Measurements from ENCODE around the gene MEX3D. TPM values are rescaled to one million over a fixed set of nuclear protein-coding genes. Genes with fewer than 3 reads are reported as not detected.

Gene MEX3D
- total RNA-seq, 4 donors from 2014 or later = 21.4 to 26.6 (median 23.0) TPM

DNA sequence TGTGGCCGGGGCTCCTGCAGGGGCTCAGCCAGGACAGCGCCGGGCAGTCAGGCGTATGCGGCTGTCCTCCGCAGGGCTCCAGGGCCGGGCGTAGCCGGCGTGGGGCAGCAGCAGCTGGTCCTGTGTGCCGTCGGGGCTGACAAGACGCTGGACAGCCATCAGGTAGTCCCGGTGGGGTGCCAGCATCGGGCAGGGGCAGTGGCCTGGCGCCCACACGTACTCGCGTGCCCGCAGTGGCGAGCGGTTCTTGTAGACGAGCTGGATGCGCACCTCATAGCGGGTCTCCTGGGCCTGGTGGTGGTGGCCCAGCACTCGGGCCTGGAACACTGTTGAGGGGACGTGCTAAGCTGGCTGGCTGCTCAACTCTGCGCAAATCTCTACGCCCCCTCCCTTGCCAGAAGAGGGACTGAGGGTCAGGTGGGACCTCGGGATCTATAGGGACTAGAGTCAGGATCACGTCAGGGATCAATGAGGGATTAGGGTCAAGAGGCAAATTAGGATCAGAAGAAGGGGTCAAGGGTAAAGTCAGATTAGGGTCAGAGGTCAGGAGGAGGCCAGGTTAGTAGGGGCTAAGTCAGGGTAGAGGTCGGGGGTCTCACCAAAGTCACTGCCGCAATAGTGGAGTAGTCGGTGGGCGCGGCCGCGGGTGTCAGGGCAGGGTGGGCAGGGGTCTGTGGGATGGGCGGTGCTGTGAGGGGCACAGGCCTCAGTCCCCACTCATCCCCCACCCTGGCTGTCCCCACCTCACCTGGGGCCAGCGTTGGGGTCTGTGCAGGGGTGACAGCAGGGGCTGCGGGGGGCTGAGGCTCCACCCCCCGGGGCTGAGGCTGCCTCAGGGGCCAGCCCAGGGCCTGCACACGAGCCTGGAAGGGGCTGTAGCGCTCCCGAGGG is 61.9 kb downstream of the MEX3D start:
- TF ChIP-seq, protein P1, sequence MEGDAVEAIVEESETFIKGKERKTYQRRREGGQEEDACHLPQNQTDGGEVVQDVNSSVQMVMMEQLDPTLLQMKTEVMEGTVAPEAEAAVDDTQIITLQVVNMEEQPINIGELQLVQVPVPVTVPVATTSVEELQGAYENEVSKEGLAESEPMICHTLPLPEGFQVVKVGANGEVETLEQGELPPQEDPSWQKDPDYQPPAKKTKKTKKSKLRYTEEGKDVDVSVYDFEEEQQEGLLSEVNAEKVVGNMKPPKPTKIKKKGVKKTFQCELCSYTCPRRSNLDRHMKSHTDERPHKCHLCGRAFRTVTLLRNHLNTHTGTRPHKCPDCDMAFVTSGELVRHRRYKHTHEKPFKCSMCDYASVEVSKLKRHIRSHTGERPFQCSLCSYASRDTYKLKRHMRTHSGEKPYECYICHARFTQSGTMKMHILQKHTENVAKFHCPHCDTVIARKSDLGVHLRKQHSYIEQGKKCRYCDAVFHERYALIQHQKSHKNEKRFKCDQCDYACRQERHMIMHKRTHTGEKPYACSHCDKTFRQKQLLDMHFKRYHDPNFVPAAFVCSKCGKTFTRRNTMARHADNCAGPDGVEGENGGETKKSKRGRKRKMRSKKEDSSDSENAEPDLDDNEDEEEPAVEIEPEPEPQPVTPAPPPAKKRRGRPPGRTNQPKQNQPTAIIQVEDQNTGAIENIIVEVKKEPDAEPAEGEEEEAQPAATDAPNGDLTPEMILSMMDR (IDR thresholded peaks at IDR 0.05) = no peak
- TF ChIP-seq POLR2A (IDR thresholded peaks at IDR 0.05) = no peak
- Histone ChIP-seq H3K9me3 (no peaks in the 10 kb centered on the region), H3K36me3 (peaks cover 0 to 16% (median 0%) of the 10 kb centered on the region in 3 donors), H3K27ac (peak overlapping the region in 1 of 4 donors; percentile 89), H3K4me3 (no peak overlapping the region), H3K27me3 (peaks cover 0 to 32% (median 6%) of the 10 kb centered on the region in 4 donors), H3K4me1 (peaks cover 29 to 69% (median 35%) of the 10 kb centered on the region in 3 donors)
- DNase-seq = no peak
- intact Hi-C loops (cut with DNase I) = no loop called here
- WGBS, 2 donors = 88 to 97% methylated on average over 7 to 32 of the region's 45 CpGs

DNA sequence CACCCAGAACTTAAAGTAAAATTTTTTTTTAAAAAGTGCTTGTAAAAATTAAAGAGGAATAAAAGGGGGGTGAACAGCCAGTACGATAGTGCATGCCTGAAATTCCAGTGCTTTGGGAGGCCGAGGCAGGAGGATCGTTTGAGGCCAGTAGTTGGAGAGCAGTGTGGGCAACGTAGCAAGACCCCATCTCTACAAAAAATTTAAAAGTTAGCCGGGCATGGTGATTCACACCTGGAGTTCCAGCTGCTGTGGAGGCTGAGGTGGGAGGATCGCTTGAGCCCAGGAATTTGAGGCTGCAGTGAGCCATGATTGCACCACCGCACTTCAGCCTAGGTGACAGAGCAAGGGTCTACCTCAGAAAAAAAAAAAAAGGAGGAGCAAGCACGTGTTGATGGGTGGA is 63.1 kb downstream of the MEX3D start:
- Histone ChIP-seq H3K4me1 (peaks cover 19 to 62% (median 23%) of the 10 kb centered on the region in 3 donors), H3K27me3 (peaks cover 0 to 32% (median 6%) of the 10 kb centered on the region in 4 donors), H3K9me3 (no peaks in the 10 kb centered on the region), H3K27ac (no peak overlapping the region), H3K4me3 (no peak overlapping the region), H3K36me3 (peaks cover 0 to 16% (median 0%) of the 10 kb centered on the region in 3 donors)
- no peak for DNase-seq
- 78 to 81% methylated on average over 8 of the region's 8 CpGs for WGBS, 2 donors
- TF ChIP-seq, protein P1 (IDR thresholded peaks at IDR 0.05) = no peak
- TF ChIP-seq POLR2A (IDR thresholded peaks at IDR 0.05) = no peak
- intact Hi-C loops (cut with DNase I) = no loop called here

Small RNA genes lying within 50 kb of the gene (small RNA-seq; reads per million reads assigned to genes)
- gene AC005943.2 (0 reads per million in 4 donors), gene RN7SL477P (0 reads per million in 4 donors), gene RNU6-1223P (0 reads per million in 4 donors)

Other genes with a start within 250 kb of the MEX3D start
- 100 to 1,000 TPM; 124 to 191 (median 165) TPM for gene NDUFS7, start 184.4 kb downstream of the MEX3D start, total RNA-seq
- gene GAMT, start 166.8 kb downstream of the MEX3D start, total RNA-seq = 10 to 100 TPM in 3 of 4 donors, 1 to 10 TPM in 1; 2.4 to 40.0 (median 13.1) TPM
- gene DAZAP1, start 160.7 kb downstream of the MEX3D start, total RNA-seq = 10 to 100 TPM; 60.2 to 76.0 (median 69.0) TPM
- gene RPS15, start 129.9 kb downstream of the MEX3D start, total RNA-seq = 1,000 to 10,000 TPM; 2,502 to 3,774 (median 3,129) TPM
- gene APC2, start 118.2 kb downstream of the MEX3D start, total RNA-seq = under 1 TPM in 1 of 4 donors, not detected in 3; under 0.01 TPM
- gene C19orf25, start 89.1 kb downstream of the MEX3D start, total RNA-seq = 10 to 100 TPM; 17.8 to 24.5 (median 23.0) TPM
- gene PCSK4, start 78.0 kb downstream of the MEX3D start, total RNA-seq = 1 to 10 TPM in 2 of 4 donors, under 1 TPM in 2; 0.35 to 5.5 (median 1.1) TPM
- gene REEP6, start 77.1 kb downstream of the MEX3D start, total RNA-seq = 10 to 100 TPM in 2 of 4 donors, 1 to 10 TPM in 2; 5.7 to 13.8 (median 9.4) TPM
- 10 to 100 TPM; 13.5 to 20.8 (median 18.8) TPM for gene ADAMTSL5, start 55.3 kb downstream of the MEX3D start, total RNA-seq
- under 1 TPM in 2 of 4 donors, not detected in 2; 0.19 to 0.66 TPM for gene PLK5, start 44.2 kb downstream of the MEX3D start, total RNA-seq
- 10 to 100 TPM; 74.8 to 87.9 (median 84.3) TPM for gene MBD3, start 24.5 kb upstream of the MEX3D start, total RNA-seq
- 10 to 100 TPM; 47.1 to 74.4 (median 59.1) TPM for gene UQCR11, start 37.1 kb upstream of the MEX3D start, total RNA-seq
- gene TCF3, start 84.3 kb upstream of the MEX3D start, total RNA-seq = 10 to 100 TPM; 29.9 to 66.0 (median 47.9) TPM
- gene ONECUT3, start 185.2 kb upstream of the MEX3D start, total RNA-seq = not detected
- 1 to 10 TPM in 2 of 4 donors, under 1 TPM in 2; 0.57 to 3.0 (median 1.4) TPM for gene ATP8B3, start 244.0 kb upstream of the MEX3D start, total RNA-seq

Data from esophagus squamous epithelium (tissue), 5 donors.